IPS DF 4.7 (cell line): ENCODE results near the gene SNX33.

ENCODE experiments used
- DNase-seq: peaks from one replicate; pipeline ENCODE4 v3.0.0-alpha.2; 2013; ENCODE audit warnings: low spot score; ENCODE audit errors: extremely low read depth

Gene SNX33

DNA sequence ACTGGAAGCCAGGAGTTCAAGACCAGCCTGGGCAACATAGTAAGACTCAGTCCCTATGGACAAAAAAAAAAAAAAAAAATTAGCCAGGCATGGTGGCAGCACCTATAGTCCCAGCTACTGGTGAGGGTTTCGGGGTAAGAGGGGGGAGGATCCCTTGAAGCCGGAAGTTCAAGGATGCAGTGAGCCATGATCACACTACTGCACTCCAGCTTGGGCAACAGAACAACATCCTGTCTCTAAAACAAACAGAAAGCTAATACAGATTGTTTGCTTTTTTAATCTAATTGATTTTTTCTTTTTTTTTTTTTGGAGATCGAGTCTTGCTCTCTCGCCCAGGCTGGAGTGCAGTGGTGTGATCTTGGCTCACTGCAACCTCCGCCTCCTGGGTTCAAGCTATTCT is 6.1 kb upstream of the SNX33 start:
- DNase-seq = no peak

DNA sequence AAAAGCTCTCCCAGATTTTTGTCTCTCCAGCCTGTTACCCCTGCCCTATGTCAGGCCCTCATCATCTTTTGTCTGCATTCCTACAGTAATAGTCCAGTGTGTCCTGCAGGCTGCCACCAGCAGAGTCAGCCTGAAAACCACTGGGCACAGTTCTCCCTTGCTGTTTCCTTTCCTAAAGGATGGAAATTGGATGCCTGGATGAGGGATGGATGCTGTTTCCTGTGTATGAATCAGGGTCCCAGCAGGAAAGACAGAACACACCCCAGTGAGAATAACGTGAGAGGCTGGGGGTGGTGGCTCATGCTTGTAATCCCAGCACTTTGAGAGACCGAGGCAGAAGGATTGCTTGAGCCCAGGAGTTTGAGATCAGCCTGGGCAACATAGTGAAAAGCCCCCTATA is 3.3 kb upstream of the SNX33 start:
- no peak for DNase-seq

DNA sequence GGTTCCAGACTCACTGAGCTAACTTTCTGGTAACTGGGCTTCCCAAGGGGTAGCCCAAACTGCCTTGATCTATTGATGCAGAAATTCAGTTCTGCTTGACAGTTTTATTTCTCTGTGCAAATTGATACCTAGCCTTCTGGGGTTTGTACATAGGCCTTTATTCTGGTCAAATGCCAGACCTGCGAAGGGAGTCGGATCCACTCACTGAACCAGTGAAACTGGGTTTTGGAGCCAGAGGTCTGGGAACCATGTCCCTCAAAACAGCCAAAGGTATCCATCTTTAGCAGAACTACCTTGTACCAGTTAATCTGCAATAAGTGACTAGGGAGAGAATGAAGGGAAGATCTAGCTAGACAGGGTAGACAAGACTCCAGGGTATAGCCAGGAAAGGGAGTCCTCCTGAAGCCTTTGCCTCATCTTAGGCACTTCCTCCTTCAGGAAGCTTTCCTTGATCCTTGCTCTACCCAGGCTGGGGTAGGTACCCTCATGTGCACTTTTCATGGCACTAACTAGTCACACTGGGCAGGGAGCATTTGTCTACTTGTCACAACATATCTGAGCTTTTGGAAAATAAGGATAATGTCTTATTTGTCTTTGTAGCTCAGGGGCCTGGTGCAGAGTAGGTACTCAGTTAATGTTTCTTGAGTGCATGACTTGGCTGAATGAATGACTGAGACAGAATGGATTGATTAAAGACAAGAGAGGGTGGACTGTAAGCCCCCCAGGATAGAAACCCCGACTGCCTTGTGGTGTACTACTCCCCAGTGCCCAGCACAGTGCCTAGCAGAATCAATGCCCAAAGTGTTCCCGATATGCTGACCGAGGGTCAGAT is 1.4 kb upstream of the SNX33 start:
- DNase-seq = no peak

DNA sequence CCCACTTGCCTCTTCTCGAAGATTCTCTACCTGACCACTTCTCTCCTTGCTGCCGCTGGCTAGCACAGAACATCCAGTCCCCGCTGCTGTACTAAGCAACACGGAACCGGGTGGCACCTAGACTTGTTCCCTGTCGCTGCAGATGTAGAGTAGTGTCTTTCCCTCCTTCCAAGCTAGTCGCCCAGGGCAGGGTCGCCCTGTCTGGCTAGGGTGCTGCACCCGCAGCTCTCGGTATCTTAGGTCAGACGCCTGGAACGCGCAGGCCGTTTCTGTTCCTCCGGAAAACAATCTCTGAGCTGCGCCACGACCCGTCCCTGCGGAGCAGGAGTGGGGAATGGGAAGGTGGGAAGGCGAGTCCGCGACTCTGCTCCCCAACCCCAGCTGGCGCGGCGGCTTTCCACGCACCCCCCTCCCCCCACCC is 758 bp upstream of the SNX33 start:
- DNase-seq = no peak

DNA sequence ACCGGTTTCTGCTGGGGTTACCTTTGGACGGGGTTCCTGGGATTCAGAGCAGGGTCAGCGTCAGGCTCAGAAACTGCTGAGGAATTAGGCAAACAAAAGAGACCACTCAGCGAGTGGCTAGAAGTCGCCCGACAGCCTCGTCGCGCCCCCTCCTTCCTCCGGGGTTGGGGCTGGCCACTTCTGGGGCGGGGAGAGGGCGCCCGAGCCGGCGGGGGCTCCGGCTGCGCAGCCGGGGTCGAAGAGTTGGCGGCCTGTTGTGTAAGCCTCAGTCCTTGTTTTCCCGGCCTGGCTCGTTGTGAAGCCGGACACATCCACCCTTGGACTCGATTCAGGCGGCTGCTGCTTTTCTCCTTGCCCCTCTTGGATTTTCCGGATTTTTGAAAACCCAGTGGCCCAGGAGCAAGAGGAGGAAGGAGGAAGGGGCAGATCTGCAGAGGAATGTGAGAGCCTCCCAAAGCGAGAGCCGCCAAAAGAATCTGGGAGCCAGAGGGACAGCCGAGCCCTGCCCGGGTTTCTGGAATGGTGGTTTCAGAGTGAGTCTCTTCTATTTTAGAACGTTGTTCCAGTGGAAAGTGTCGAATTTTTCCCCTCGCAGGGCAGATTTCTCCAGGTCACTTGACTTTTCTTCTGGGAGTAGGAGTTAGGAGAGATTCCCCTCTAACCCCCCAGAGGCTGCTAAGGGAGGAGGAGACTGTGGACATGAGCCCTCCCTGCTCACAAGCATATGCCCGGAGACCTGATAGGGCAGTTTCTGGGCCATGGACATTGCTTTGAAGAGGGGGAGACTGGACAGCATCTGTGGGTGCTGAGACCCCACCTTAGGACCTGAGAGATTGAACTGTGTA is 666 bp downstream of the SNX33 start:
- DNase-seq = no peak

DNA sequence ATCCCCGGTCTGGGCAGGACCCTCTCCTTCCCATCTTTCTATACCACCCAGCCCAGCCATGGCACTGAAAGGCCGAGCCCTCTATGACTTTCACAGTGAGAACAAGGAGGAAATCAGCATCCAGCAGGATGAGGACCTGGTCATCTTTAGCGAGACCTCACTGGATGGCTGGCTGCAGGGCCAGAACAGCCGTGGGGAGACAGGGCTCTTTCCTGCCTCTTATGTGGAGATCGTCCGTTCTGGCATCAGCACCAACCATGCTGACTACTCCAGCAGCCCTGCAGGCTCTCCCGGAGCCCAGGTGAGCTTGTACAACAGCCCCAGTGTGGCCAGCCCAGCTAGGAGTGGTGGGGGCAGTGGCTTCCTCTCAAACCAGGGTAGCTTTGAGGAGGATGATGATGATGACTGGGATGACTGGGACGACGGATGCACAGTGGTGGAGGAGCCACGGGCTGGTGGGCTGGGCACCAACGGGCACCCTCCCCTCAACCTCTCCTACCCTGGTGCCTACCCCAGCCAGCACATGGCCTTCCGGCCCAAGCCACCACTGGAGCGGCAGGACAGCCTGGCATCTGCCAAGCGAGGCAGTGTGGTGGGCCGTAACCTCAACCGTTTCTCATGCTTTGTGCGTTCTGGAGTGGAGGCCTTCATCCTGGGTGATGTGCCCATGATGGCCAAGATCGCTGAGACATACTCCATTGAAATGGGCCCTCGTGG is 1.5 kb downstream of the SNX33 start:
- no peak for DNase-seq

DNA sequence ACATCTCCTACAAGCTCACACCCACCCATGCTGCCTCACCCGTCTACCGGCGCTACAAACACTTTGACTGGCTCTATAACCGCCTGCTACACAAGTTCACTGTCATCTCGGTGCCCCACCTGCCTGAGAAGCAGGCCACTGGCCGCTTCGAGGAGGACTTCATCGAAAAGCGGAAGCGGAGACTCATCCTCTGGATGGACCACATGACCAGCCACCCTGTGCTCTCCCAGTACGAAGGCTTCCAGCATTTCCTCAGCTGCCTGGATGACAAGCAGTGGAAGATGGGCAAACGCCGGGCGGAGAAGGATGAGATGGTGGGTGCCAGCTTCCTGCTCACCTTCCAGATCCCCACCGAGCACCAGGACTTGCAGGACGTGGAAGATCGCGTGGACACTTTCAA is 2.1 kb downstream of the SNX33 start:
- no peak for DNase-seq

DNA sequence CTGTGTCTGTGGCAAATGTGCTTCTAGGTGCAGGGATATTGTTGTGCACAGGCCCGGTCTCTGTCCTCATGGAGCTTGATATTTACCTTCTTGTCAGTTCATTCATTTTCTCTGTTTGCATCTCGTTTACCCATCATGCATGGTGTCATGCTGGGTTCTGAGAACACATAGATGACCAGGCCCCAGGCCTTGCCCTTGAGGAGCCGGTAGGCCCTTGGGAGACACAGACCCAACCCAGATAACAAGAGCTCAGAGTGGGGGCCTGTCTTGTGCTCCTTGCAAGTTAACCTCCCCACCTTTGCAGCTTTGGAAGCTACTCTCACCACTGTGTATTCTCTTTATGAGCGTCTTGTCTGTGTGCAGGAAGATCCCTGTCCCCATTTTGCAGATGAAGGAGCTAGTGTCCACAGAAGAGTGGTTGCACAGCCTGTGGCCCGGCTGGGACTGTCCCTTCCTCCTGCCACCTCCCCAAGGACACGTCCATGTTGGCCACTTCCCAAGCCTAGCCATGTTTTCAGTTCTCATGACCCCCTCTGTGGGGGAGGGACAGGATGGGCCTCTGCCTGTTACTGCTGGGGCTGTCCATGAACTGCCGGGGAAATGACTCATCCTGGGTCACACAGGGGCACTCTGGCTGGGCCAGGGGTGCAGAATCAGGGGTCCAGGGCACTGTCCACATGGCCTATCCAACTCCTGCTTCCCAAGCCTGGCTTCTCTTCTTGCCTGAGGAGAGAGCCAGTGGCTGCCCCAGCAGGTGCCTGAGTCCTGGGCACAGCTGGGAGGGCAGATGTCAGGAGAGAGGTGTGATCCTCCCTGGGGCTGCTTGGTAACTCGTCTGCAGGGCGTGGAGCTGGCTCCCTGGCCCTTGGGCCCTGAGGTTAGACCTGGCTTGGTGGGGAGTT is 3.4 kb downstream of the SNX33 start:
- no peak for DNase-seq

DNA sequence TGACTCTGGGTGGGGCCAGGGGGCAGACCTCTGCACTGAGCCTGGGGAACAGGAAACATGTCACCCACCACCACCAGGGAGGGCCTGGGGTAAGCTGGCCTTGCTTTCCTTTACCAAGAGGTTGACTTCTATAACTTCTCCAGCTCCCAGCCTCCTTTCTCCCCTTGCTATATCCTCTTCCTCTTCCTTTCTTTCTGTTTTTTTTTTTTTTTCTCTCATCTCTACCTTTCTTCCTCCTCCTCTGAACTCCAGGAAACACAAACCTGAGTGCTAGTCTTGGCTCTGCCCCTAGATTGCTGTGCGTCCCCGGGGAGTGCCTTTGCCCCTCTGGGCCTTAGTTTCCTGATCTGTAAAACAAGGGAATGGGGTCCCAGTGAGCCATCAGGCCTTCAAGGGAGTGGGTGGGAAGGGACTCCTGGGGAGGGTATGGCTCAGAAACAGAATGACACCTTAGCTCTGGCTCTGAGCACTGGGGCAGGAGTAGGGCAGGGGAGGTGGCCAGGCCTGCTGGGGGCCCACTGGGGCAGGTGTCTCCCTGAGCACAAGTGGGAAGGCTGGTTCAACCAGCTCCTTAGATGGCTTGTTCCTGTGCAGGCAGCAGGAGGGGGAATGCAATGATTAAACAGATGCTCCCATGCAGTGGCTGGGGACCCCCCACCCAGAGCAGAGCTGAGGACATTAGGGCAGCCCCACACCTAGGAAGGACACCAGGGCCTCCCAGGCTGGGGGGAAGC is 4.3 kb downstream of the SNX33 start:
- no peak for DNase-seq

DNA sequence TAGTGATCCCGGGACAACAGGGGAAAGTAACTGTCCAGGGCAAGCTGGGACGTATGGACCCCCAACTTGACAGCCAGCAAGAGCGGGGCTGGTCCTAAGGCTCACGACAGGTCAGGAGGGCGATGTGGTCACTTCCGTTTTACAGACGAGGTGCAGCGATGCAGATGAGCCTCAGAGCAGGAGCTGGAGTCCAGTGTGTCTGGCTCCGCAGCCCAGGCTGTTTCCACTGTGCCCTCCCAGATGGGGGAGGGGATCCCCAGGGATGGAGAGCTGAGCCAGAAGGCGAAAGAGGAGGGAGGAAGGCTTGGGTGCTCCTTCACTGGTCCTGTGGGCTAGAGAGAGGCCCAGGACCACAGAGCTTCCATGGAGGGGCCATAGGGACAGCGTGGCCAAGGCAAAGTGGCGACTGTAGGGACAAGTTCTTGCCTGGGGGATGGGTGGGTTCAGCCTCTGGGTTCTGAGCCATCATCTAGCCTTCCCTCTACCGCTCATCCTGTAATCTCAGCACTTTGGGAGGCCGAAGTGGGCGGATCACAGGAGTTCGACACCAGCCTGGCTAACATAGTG is 5.7 kb downstream of the SNX33 start:
- DNase-seq = no peak

DNA sequence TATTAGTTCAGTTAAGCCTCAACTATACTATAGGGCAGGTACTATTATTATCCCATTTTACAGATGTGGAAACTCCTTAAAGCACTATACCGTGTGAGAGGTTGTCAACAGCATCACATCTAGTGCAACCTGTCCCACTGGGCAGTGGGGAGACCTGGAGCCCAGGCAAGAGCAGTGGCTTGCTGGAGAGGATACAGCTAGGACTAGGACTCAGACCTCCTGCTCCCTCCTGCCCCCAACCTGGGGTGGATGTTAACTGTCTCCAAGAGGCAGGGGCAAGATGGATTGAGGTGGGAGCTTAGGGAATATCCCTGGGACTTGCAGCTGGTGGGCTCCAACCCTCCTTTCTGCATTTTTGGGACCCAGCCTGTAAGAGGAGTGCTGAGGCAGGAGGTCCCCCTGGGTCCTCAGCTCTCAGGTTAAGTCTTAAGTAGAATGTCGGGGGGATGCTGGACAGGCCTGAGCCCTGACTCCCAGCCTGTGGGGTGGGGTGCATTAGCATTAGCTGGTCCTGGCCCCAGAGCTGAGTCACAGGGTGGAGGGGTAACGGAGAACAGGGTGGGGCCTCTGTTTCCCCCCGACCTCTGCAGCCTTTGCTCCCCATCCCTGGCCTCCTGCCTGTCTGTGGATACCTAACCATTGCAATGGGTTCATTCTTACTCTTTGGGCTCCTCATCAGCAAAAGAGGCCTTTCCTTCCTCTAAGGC is 6.6 kb downstream of the SNX33 start:
- DNase-seq = no peak

DNA sequence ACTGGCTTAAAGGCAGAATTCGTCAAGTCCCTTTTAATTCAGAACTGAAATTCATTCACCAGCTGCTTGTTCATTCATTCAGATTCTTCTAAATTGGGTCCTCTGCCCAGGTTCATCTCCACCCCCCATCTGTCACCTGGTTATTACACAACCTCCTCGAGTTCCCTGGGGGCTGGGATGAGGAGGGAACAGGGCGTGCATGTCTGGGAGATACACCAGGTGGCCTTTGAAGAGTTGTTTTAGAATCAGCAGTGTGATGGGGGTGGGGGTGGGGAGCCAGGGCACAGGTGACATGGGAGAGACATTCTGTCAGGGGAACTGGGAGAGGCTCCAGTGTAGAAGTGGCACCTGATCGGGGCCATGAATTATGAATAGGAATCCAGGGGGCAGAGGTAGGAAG is 8.2 kb downstream of the SNX33 start:
- DNase-seq = no peak

DNA sequence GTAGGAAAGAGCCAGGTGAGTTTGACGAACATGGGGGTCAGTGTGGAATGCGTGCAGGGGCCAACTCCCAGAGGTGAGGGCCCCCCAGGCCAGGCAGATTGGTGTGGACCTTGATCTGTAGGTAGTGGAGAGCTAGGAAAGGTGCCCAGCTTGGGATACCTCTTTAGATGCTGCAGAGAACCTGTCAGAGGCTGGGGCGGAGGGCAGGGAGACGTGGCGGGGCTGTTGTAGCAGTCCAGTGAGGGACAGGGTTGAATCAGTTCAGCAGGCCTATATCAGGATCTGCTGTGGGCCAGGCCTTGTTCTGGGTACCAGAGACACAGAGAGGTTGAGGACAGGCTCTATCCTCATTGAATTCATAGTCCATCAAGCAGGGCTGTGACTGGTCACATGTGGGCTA is 8.6 kb downstream of the SNX33 start:
- no peak for DNase-seq

DNA sequence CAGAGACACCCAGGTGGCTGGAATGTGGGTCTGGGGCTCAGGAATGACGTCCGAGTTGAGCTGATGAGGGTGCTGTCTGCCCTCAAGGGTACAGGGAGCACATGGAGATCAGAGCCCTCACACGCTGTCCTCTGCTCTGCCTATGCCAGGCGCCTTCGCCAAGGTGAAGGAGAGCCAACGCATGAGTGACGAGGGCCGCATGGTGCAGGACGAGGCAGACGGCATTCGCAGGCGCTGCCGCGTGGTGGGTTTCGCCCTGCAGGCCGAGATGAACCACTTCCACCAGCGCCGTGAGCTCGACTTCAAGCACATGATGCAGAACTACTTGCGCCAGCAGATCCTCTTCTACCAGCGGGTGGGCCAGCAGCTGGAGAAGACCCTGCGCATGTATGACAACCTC is 9.1 kb downstream of the SNX33 start:
- DNase-seq = no peak

DNA sequence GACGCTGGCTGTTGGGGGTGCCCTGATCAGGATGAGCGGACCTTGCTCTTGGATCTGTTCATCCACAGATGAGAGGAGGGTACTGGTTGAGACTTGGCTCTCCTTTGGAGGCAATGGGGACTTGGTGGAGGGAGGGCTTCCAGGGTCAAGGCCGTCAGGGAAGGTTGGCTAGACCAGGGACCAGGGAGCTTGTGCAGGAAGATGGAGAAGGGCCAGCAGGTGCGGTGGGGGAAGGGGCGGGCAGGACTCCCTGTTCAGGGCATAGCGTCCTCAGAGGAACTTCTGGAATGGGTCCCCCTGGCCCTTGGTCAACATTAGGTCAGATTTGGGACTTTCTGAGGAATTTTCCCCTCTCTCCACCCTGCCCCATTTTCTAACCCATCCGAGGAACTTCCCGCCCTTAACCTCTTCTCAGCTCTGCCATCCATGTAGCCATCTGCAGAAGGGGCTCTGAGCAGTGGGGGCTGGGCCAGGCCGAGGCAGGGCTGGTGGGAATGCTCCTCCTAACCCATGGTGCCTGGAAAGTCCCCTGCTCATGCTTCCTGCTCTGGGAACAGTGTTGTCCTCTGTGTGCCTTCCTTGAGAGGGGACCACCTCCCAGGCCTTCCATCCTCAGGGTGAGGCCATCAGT is 11.5 kb downstream of the SNX33 start:
- no peak for DNase-seq

DNA sequence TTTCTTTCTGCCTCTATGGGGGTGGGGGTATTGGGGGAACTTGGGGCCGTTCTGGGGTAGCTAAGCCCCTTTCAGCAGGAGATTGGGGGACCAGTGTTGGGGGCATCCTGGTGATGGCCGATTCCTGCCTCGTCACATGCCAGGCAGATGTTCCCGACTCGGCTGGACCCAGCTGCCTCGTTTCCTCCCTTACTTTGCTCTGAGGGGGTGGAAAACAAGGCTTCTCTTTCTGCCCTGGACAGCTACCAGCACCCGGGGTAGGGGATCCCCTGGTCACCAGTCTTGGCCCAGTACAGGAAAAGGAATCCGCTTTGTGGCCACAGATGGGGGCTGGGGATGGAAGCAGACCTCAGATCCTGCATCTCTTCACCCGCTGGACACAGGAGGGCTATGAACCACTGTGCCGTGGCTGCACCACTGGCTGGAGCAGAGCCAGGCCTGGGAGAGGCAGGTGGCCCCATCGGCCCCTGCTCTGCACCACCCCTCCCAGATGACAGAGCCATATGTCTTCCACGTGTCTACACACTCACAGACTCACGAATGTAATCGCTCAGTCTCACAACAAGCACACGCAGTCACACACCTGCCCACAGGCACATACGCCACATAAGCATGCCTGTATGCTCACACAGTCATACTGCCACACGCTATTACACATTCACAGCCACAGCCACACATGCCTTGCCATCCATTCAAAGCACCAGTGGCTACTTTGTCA is 12.4 kb downstream of the SNX33 start:
- no peak for DNase-seq

DNA sequence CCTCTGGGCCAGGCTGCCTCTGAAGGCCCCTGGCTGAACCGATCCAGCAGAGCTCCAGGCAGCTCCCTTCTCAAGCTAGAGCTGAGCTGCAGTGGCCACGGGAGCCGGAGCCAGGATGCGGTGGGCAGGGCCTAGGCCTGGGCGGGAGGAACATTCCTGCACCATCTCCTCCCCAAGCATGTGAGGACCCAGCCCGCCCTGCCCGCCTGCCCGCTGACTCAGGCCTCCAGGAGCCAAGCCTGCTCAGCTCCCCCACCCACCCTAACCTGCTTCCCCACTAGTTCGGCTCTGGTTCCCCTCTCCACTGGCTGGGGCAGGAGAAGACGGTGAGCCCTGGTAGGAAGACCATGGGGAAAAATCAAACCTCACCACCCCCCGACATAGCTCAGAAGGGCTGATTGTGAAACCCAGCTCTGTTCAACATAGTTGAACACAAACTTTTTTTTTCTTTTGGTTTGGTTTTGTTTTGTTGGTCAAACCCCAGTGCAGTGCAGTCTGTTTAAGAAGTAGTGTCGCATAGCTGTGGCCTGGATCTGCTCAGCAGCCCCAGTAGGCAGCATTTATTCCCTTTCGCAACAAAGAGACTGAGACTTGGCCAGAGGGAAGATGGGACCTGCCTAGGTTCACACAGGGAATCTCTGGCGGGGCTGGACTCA is 13.5 kb downstream of the SNX33 start:
- no peak for DNase-seq

DNA sequence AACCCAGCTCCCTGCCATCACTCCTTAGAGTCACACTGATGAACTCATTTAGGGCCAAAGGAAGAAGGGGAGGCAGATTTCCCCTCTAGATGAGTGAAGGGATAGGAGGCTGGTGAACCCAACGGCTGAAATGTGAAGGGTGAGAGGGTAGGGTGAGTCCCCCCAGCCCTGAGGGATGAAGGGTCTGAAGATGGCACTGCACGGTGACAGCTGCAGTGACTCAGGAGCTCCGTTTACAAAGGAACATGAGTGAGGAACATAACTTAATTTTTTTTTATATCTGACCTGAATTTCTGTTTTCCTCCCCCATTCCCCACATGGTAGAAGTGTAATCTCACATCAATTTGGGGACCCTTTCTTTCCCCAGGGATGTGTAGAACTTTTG is 14.0 kb downstream of the SNX33 start:
- DNase-seq = no peak
